ENCODE measurements around the gene ACSM6.

DNA sequence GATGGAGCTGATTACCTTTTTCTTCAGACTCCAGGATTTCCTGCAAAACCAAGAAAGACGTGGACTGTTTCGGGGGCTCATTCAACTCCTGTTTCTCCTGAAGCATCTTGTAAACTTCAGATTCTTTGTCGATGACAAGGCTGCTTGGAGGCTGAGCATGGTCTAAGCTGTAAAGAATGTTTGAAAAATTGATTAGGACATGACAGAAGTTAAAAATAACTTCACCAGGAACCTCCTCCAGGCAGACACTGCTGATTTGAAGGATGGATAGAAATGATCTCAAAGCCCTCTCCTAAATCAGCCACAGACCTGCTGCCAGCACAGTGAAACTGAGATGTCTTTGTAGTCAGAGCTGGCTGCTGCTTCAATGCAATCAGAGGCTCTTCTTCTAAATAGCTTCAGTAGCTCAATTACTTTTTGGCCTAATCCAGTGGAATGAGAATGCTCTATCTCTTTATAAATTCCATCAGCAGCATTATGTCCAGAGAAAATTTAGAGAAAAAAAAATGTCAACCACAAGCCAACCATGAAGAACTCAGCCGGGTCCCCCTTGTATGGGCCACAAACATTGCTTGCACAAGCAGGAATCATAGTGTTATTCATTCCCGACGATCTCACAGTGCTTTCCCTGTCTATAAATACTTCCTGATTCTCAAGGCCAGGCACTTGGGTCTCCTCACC is 53.3 kb downstream of the ACSM6 start:
- TF ChIP-seq POLR2AphosphoS5 (IDR thresholded peaks at IDR 0.05) (no peak), CTCF (IDR thresholded peaks at IDR 0.05) (no peak)
